Thoracic aorta (tissue), 2 donors: ENCODE measurements around the gene CACNB1. TPM values are rescaled to one million over a fixed set of nuclear protein-coding genes. Genes with fewer than 3 reads are reported as not detected.

Source experiments
- ATAC-seq: fragments of 150-250 bp; one replicate; pipeline ENCODE4 v1.8.0; 2017; ENCODE audit warnings: low read depth; ENCODE audit not compliant: insufficient number of reproducible peaks, low FRiP score
- DNase-seq: peaks from one replicate; pipeline ENCODE4 v3.0.0-alpha.2; 2020; ENCODE audit warnings: low spot score
- H3K27ac ChIP-seq, 2 donors: fragments of 200-600 bp; sonication (generic); 1 replicate in 1 of 2; 2 replicates in 1 of 2; pipeline ENCODE4 v1.5.1; 2016; ENCODE audit warnings: mild to moderate bottlenecking in 2 of 2, moderate library complexity in 2 of 2
- H3K27me3 ChIP-seq: fragments of 200-600 bp; sonication (generic); replicated peaks from 2 replicates; pipeline ENCODE4 v1.6.0; 2016; ENCODE audit warnings: mild to moderate bottlenecking; ENCODE audit not compliant: insufficient read depth
- H3K36me3 ChIP-seq: fragments of 200-600 bp; sonication (generic); one replicate; pipeline ENCODE4 v1.5.1; 2016
- H3K4me1 ChIP-seq, 2 donors: fragments of 200-600 bp; sonication (generic); 1 replicate in 1 of 2; 2 replicates in 1 of 2; pipeline versions ENCODE4 v1.5.1 to v1.6.0; 2016; ENCODE audit warnings: low read depth in 2 of 2, mild to moderate bottlenecking in 1 of 2; ENCODE audit not compliant: control insufficient read depth in 1 of 2
- H3K4me3 ChIP-seq: fragments of 200-600 bp; sonication (generic); 2 replicates; pipeline ENCODE4 v1.5.1; 2016; ENCODE audit warnings: mild to moderate bottlenecking
- H3K9me3 ChIP-seq: fragments of 200-600 bp; sonication (generic); 2 replicates; pipeline ENCODE4 v1.5.1; 2016
- total RNA-seq, 2 donors: library from RNA; depleted of rRNA; stranded (reverse); fragments of >200 nt; gene quantifications; one replicate each; pipeline versions ENCODE4 v1.1.0 to v1.2.3, GENCODE V29; 2016
- TF ChIP-seq, protein P1 (sequence below): fragments of 200-600 bp; sonication (generic); IDR thresholded peaks from one replicate; pipeline ENCODE4 v1.5.1; 2019; ENCODE audit warnings: antibody characterized with exemption

The CACNB1 gene
- total RNA-seq, 2 donors from 2014 or later: 14.3 to 15.6 TPM

DNA sequence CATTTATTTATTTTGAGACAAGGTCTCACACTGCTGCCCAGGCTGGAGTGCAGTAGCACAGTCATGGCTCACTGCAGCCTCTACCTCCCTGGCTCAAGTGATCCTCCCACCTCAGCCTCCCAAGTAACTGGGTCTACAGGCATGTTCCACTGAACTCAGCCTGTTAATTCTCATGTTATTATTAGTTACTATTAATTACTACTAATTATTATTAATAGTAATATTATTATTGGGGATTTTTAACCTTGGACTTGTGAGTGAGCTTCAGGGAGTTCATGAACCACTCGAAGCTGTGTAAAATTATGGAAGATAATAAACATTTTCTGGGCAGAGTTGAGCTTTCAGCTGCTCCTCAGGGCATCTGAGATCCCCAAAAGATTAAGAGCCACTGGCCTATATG lies 32.9 kb upstream of the CACNB1 start:
- no peak overlapping the region for H3K4me3 ChIP-seq
- H3K36me3 ChIP-seq: no peaks in the 10 kb centered on the region
- DNase-seq (no peak), ATAC-seq (no peak)
- no peaks in the 10 kb centered on the region for H3K9me3 ChIP-seq
- peaks cover 16 to 26% of the 10 kb centered on the region in 2 donors for H3K4me1 ChIP-seq
- no peak overlapping the region for H3K27ac ChIP-seq
- no peaks in the 10 kb centered on the region for H3K27me3 ChIP-seq
- TF ChIP-seq, protein P1, sequence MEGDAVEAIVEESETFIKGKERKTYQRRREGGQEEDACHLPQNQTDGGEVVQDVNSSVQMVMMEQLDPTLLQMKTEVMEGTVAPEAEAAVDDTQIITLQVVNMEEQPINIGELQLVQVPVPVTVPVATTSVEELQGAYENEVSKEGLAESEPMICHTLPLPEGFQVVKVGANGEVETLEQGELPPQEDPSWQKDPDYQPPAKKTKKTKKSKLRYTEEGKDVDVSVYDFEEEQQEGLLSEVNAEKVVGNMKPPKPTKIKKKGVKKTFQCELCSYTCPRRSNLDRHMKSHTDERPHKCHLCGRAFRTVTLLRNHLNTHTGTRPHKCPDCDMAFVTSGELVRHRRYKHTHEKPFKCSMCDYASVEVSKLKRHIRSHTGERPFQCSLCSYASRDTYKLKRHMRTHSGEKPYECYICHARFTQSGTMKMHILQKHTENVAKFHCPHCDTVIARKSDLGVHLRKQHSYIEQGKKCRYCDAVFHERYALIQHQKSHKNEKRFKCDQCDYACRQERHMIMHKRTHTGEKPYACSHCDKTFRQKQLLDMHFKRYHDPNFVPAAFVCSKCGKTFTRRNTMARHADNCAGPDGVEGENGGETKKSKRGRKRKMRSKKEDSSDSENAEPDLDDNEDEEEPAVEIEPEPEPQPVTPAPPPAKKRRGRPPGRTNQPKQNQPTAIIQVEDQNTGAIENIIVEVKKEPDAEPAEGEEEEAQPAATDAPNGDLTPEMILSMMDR: no peak

DNA sequence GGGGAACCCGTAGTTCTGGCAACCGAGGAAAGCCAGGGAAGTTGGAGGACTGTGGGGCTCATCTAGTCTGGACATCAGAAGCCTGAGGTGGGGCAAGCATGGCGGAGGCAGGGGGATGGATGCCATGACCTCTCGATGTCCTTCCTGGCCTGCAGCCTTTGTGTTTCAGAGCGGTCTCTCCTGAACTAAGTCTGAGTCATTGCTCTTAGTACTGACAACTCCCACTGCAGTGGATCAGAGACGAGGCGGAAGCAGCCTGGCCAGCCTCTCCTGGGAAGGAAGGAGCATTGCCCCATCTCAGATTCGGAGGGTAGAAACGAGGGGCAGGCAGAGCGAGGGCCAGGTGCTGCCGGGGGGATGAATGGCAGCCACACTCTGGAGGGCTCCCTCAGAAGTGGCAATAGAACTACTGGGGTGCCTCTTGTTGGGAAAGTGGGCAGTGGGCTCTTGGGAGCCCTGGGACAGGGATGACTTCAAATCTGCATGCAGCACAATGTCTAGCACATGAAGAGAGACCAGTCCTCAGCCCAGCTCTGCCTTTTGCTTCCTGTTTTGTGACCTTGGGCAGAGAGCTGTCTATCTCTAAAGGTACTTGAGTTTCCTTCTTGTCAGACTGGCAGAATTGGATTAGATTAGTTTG lies 31.9 kb upstream of the CACNB1 start:
- no peaks in the 10 kb centered on the region for H3K9me3 ChIP-seq
- peaks cover 16 to 31% of the 10 kb centered on the region in 2 donors for H3K4me1 ChIP-seq
- no peak for ATAC-seq
- no peak for DNase-seq
- no peak overlapping the region for H3K4me3 ChIP-seq
- H3K27ac ChIP-seq: no peak overlapping the region
- no peaks in the 10 kb centered on the region for H3K27me3 ChIP-seq
- TF ChIP-seq, protein P1: no peak
- H3K36me3 ChIP-seq: no peaks in the 10 kb centered on the region

DNA sequence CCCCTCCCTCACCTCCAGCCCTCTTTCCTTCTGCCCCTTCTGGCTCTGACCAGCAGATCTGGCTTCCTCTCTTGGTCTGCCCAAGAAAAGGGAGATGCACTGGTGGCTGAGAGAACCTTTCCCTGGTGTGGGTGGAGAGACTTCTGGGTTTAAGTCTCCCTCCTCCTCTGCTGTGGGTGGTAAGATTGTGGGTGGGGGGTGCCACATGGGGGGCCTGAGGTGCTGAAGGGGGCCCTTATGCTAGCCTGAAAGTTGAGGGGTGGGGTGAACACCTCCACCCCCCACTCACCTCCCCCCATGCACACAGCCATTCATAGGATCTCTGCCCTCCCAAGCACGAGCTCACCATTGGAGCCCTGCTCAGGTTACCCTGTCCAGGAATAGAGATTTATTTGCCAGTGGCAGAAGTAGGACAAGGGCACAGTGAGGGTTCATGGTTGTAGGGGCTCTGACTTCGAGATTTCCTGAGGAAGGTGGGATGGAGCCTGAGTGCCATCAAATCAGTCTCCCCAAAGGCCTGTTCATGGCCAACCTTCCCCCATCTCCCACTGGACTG lies 30.0 kb upstream of the CACNB1 start:
- no peak for DNase-seq
- Histone ChIP-seq H3K36me3 (no peaks in the 10 kb centered on the region), H3K4me1 (peaks cover 20 to 50% of the 10 kb centered on the region in 2 donors), H3K9me3 (no peaks in the 10 kb centered on the region), H3K27me3 (no peaks in the 10 kb centered on the region), H3K4me3 (no peak overlapping the region), H3K27ac (no peak overlapping the region)
- TF ChIP-seq, protein P1: no peak
- no peak for ATAC-seq

DNA sequence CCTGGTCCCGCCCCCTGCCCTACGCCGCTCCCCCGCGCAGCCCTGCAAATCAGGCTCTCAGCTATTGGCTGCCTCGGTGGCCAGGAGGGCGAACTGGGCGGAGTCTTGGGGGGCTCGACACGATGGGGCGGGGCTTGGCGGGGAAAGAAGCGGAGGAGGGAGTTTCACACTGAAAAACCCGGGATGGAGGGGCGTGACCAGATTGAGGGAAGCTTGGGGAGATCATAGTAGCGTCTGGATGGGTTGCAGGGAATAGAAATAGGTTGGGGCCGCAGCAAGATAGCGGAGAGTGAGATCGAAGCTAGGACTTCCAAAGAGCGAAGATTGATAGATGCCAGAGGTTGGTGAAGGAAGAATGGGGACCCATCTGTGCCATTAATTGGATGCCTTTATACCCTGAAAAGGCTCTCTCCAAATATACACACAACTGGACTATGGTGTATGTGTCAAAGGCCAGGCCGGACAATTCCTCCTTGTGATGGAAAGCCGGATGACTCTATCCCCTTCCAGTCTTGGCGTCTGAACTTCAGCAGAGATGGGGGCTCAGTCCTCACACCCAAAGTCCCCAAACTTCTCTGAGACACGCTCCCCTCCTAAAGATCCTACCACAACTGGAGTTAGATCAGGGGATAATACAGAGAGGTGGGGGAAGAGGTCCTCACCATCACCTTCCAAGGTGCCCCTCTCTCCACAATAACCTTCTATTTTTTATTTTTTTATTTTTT lies 28.7 kb upstream of the CACNB1 start:
- TF ChIP-seq, protein P1: no peak
- Histone ChIP-seq H3K9me3 (no peaks in the 10 kb centered on the region), H3K4me1 (peaks cover 23 to 50% of the 10 kb centered on the region in 2 donors), H3K27ac (peak overlapping the region in 1 of 2 donors; percentile 26), H3K36me3 (no peaks in the 10 kb centered on the region), H3K4me3 (peak overlapping the region; percentile 78), H3K27me3 (no peaks in the 10 kb centered on the region)
- peak; percentile 48 for ATAC-seq
- DNase-seq: peak; percentile 72

DNA sequence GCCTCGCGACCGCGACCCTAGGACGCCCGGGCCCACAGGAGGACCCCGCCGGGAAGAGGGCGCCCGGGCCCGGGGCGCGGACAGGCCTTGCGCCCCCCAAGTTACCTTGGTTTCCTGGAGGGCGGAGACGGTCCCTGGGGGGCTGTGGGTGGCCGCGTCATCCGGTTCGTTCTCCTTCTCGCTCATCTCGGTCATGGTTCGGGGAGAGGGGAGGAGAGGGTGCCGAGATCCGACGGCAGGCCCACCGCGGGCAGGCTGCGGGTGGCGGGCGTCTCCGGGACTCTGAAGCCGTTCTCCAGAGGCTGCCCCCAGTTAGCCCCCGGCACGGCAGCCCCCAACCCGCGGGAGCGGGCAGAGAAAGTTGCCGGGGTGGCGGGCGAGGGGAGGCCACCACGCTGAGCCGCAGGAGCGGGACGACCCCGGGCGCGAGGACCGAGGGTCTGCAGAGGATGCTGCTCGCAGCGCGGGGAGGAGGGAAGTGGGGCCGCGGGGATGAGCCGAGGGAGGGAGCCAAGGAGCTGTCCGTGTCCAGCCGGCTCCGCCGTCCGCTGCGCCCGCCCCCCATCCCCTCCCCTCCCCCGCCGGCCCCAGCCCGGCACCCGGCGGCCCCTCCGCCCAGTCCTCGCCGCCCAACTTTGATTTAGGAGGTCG lies 28.0 kb upstream of the CACNB1 start, which contains the start of gene STAC2:
TSS of gene STAC2 (minus strand) at position 638 of the 651 bp plus-strand sequence. CDS start at position 195, 443 bp downstream.
- Histone ChIP-seq H3K27me3 (no peaks in the 10 kb centered on the region), H3K4me3 (peak within 1 kb of the TSS; percentile 78), H3K9me3 (no peaks in the 10 kb centered on the region), H3K4me1 (peaks cover 21 to 49% of the 10 kb centered on the region in 2 donors), H3K27ac (peak within 1 kb of the TSS; percentile 79 to 81), H3K36me3 (no peaks in the 10 kb centered on the region)
- TF ChIP-seq, protein P1: no peak
- DNase-seq (no peak), ATAC-seq (no peak)
